HepG2 (cell line): Measurements from ENCODE around the gene DPH3. TPM values are rescaled to one million over a fixed set of nuclear protein-coding genes. Genes with fewer than 3 reads are reported as not detected.

Experiments used
- MLLT10 ChIP-seq: sonication (generic); formaldehyde crosslinking; IDR thresholded peaks from 2 replicates; pipeline ENCODE4 v1.4.0; 2020; ENCODE audit warnings: missing genetic modification reagents
- NFE2L1 ChIP-seq: sonication (generic); formaldehyde crosslinking; IDR thresholded peaks from 2 replicates; pipeline ENCODE4 v1.4.0; 2020; ENCODE audit warnings: missing genetic modification reagents, mild to moderate bottlenecking, borderline replicate concordance
- NR2F6 ChIP-seq, 2 experiments: IDR thresholded peaks; 2 replicates each; pipeline ENCODE4 v1.6.1; 2016; ENCODE audit warnings: antibody characterized with exemption in 1 of 2, mild to moderate bottlenecking in 1 of 2
- PAWR ChIP-seq: sonication (generic); formaldehyde crosslinking; IDR thresholded peaks from 2 replicates; pipeline ENCODE4 v1.4.0; 2020; ENCODE audit warnings: missing genetic modification reagents, mild to moderate bottlenecking, borderline replicate concordance
- RXRA ChIP-seq: sonication (generic); formaldehyde crosslinking; IDR thresholded peaks from 2 replicates; pipeline ENCODE4 v1.5.1; 2020; ENCODE audit warnings: missing genetic modification reagents
- SP2 ChIP-seq: sonication (generic); formaldehyde crosslinking; IDR thresholded peaks from 2 replicates; pipeline ENCODE4 v1.5.1; 2020; ENCODE audit warnings: mild to moderate bottlenecking, missing genetic modification reagents
- ZFP90 ChIP-seq: sonication (generic); formaldehyde crosslinking; IDR thresholded peaks from 2 replicates; pipeline ENCODE4 v1.8.0; 2022; ENCODE audit warnings: missing genetic modification reagents, mild to moderate bottlenecking, inconsistent platforms, borderline replicate concordance
- ZNF235 ChIP-seq: sonication (generic); formaldehyde crosslinking; IDR thresholded peaks from 2 replicates; pipeline ENCODE4 v1.8.1; 2023; ENCODE audit warnings: mild to moderate bottlenecking, missing genetic modification reagents, borderline replicate concordance
- ZNF343 ChIP-seq: sonication (generic); formaldehyde crosslinking; IDR thresholded peaks from 2 replicates; pipeline ENCODE4 v1.4.0; 2020; ENCODE audit warnings: mild to moderate bottlenecking, missing genetic modification reagents
- ZNF678 ChIP-seq: sonication (generic); formaldehyde crosslinking; IDR thresholded peaks from 2 replicates; pipeline ENCODE4 v1.4.0; 2020; ENCODE audit warnings: mild to moderate bottlenecking, missing genetic modification reagents
- polyA plus RNA-seq, 8 experiments: library from polyadenylated mRNA; depleted of rRNA in 3 of 8; stranded (reverse) in 7 of 8; unstranded in 1 of 8; fragments of >200 nt; fragmentation: Illumina TruSeq in 4 of 8; extraction: Trizol in 4 of 8; gene quantifications; 2 replicates each; pipeline versions ENCODE4 v1.2.1 to v1.2.3, GENCODE V29; 2011 to 2016; ENCODE audit warnings: low read depth in 4 of 8, missing spikeins in 1 of 8, mixed read lengths in 1 of 8; ENCODE audit not compliant: insufficient read depth in 1 of 8
- total RNA-seq, 5 experiments: library from RNA; depleted of rRNA; stranded (reverse); fragments of >200 nt; fragmentation: Illumina TruSeq; extraction: Trizol; gene quantifications; 2 replicates each; pipeline ENCODE4 v1.2.3, GENCODE V29; 2016; ENCODE audit warnings: low read depth in 1 of 5
- TF ChIP-seq, protein P1 (sequence below): sonication (generic); formaldehyde crosslinking; conservative IDR thresholded peaks from 2 replicates; pipeline ENCODE4 v1.4.0; 2020; ENCODE audit warnings: missing genetic modification reagents
- TF ChIP-seq, protein P2 (sequence below): sonication (generic); formaldehyde crosslinking; IDR thresholded peaks from 2 replicates; pipeline ENCODE4 v1.4.0; 2020; ENCODE audit warnings: missing genetic modification reagents
- TF ChIP-seq, protein P3 (sequence below): IDR thresholded peaks from 2 replicates; pipeline ENCODE4 v1.6.1; 2016; ENCODE audit warnings: low read depth
- TF ChIP-seq, protein P4 (sequence below): IDR thresholded peaks from 2 replicates; pipeline ENCODE4 v1.6.1; 2016; ENCODE audit warnings: mild to moderate bottlenecking, missing biosample characterization, missing genetic modification reagents
- TF ChIP-seq, protein P5 (sequence below): sonication (generic); formaldehyde crosslinking; IDR thresholded peaks from 2 replicates; pipeline ENCODE4 v1.8.1; 2023; ENCODE audit warnings: mild to moderate bottlenecking, missing genetic modification reagents
- TF ChIP-seq, protein P6 (sequence below): IDR thresholded peaks from 2 replicates; pipeline ENCODE4 v1.6.1; 2016; ENCODE audit warnings: low read depth, borderline replicate concordance
- TF ChIP-seq, protein P7 (sequence below): sonication (generic); formaldehyde crosslinking; IDR thresholded peaks from 2 replicates; pipeline ENCODE4 v1.5.0; 2020; ENCODE audit warnings: mild to moderate bottlenecking, low read depth, missing genetic modification reagents, borderline replicate concordance
- TF ChIP-seq, protein P8 (sequence below): sonication (generic); formaldehyde crosslinking; IDR thresholded peaks from 2 replicates; pipeline ENCODE4 v1.4.0; 2020; ENCODE audit warnings: missing genetic modification reagents, borderline replicate concordance

DPH3 gene
- total and polyA plus RNA-seq, 2 of the 13 experiments (the other 11 are each of a cell fraction or from before 2014, with no cell fraction given), result 18.3 to 21.6 TPM

DNA sequence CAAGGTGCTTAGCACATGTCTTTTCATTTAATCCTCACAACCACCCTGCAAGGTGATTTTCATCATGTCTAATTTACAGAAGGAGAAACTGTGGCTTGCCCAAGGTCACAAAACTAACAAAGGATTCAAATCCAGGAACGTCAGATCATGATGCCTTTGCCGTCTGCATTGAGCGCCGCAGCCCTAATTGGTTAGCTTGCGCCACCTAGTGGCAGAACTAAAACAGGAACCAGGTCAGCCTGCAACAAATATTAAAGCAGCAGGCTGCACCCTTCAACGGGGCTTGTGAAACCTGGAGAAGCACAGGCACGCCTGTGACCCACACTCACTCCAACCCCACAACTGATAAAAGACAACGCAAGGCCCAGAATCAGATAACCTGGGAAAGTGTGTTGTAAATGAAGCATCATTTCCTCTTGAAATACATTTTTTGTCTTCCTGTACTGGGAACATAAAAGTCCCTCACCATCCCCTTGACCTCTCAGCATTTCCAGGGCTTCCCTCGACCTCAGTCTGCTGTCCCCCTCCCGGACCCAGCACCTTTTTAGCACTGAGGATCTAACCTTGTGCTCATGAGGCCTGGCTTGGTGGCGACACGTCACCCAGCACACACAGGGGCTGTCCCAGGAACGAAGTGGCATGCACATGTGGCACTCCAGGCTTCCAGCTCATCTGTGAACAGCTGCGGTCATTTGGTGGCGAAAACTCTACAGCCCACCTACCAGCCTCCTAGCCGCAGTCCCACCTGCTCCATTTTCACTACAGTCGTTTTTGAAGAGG, 17.3 kb downstream of the DPH3 start (continued):
- TF ChIP-seq, protein P1, sequence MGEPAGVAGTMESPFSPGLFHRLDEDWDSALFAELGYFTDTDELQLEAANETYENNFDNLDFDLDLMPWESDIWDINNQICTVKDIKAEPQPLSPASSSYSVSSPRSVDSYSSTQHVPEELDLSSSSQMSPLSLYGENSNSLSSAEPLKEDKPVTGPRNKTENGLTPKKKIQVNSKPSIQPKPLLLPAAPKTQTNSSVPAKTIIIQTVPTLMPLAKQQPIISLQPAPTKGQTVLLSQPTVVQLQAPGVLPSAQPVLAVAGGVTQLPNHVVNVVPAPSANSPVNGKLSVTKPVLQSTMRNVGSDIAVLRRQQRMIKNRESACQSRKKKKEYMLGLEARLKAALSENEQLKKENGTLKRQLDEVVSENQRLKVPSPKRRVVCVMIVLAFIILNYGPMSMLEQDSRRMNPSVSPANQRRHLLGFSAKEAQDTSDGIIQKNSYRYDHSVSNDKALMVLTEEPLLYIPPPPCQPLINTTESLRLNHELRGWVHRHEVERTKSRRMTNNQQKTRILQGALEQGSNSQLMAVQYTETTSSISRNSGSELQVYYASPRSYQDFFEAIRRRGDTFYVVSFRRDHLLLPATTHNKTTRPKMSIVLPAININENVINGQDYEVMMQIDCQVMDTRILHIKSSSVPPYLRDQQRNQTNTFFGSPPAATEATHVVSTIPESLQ (CRISPR knock-in tag), result no peak
- TF ChIP-seq NFE2L1 (CRISPR knock-in tag), result no peak
- TF ChIP-seq NR2F6 (IDR thresholded peaks at IDR 0.05), result no peak
- TF ChIP-seq NR2F6 (CRISPR knock-in tag; IDR thresholded peaks at IDR 0.05), result no peak
- TF ChIP-seq RXRA, result no peak
- TF ChIP-seq, protein P2, sequence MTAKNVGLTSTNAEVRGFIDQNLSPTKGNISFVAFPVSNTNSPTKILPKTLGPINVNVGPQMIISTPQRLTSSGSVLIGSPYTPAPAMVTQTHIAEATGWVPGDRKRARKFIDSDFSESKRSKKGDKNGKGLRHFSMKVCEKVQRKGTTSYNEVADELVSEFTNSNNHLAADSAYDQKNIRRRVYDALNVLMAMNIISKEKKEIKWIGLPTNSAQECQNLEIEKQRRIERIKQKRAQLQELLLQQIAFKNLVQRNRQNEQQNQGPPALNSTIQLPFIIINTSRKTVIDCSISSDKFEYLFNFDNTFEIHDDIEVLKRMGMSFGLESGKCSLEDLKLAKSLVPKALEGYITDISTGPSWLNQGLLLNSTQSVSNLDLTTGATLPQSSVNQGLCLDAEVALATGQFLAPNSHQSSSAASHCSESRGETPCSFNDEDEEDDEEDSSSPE, result no peak
- TF ChIP-seq, protein P3, sequence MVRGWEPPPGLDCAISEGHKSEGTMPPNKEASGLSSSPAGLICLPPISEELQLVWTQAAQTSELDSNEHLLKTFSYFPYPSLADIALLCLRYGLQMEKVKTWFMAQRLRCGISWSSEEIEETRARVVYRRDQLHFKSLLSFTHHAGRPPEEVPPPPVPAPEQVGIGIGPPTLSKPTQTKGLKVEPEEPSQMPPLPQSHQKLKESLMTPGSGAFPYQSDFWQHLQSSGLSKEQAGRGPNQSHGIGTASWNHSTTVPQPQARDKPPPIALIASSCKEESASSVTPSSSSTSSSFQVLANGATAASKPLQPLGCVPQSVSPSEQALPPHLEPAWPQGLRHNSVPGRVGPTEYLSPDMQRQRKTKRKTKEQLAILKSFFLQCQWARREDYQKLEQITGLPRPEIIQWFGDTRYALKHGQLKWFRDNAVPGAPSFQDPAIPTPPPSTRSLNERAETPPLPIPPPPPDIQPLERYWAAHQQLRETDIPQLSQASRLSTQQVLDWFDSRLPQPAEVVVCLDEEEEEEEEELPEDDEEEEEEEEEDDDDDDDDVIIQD (CRISPR knock-in tag), result 0 out of 2 replicates have a peak, but pooled peaks have one; percentile 21
- TF ChIP-seq PAWR (CRISPR knock-in tag), result no peak
- TF ChIP-seq, protein P4, sequence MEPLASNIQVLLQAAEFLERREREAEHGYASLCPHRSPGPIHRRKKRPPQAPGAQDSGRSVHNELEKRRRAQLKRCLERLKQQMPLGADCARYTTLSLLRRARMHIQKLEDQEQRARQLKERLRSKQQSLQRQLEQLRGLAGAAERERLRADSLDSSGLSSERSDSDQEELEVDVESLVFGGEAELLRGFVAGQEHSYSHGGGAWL (CRISPR knock-in tag), result no peak
- TF ChIP-seq ZNF343 (CRISPR knock-in tag), result no peak
- TF ChIP-seq, protein P5, sequence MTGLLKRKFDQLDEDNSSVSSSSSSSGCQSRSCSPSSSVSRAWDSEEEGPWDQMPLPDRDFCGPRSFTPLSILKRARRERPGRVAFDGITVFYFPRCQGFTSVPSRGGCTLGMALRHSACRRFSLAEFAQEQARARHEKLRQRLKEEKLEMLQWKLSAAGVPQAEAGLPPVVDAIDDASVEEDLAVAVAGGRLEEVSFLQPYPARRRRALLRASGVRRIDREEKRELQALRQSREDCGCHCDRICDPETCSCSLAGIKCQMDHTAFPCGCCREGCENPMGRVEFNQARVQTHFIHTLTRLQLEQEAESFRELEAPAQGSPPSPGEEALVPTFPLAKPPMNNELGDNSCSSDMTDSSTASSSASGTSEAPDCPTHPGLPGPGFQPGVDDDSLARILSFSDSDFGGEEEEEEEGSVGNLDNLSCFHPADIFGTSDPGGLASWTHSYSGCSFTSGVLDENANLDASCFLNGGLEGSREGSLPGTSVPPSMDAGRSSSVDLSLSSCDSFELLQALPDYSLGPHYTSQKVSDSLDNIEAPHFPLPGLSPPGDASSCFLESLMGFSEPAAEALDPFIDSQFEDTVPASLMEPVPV, result no peak
- TF ChIP-seq, protein P6, sequence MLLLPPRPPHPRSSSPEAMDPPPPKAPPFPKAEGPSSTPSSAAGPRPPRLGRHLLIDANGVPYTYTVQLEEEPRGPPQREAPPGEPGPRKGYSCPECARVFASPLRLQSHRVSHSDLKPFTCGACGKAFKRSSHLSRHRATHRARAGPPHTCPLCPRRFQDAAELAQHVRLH (CRISPR knock-in tag), result 0 out of 2 replicates have a peak, but pooled peaks have one; percentile 19
- TF ChIP-seq ZNF235 (CRISPR knock-in tag), result no peak
- no peak for TF ChIP-seq MLLT10 (CRISPR knock-in tag)
- TF ChIP-seq, protein P7, sequence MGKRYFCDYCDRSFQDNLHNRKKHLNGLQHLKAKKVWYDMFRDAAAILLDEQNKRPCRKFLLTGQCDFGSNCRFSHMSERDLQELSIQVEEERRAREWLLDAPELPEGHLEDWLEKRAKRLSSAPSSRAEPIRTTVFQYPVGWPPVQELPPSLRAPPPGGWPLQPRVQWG (CRISPR knock-in tag), result no peak
- TF ChIP-seq SP2, result no peak
- TF ChIP-seq, protein P8, sequence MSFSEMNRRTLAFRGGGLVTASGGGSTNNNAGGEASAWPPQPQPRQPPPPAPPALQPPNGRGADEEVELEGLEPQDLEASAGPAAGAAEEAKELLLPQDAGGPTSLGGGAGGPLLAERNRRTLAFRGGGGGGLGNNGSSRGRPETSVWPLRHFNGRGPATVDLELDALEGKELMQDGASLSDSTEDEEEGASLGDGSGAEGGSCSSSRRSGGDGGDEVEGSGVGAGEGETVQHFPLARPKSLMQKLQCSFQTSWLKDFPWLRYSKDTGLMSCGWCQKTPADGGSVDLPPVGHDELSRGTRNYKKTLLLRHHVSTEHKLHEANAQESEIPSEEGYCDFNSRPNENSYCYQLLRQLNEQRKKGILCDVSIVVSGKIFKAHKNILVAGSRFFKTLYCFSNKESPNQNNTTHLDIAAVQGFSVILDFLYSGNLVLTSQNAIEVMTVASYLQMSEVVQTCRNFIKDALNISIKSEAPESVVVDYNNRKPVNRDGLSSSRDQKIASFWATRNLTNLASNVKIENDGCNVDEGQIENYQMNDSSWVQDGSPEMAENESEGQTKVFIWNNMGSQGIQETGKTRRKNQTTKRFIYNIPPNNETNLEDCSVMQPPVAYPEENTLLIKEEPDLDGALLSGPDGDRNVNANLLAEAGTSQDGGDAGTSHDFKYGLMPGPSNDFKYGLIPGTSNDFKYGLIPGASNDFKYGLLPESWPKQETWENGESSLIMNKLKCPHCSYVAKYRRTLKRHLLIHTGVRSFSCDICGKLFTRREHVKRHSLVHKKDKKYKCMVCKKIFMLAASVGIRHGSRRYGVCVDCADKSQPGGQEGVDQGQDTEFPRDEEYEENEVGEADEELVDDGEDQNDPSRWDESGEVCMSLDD, result no peak
- no peak for TF ChIP-seq ZFP90
- no peak for TF ChIP-seq ZNF678 (CRISPR knock-in tag)
